NCI-H128 (cell line): Measurements from ENCODE around the gene FKBP15.
"Not testable (repeated sequence)": the region's sequence is repeated elsewhere in the genome, so short reads cannot be mapped to it uniquely, and the experiment has no call there.

Source experiments
- DNase-seq: peaks from one replicate; lab custom pipeline; 2025; ENCODE audit not compliant: unreplicated experiment; lab: John Stamatoyannopoulos, UW

Gene FKBP15

DNA sequence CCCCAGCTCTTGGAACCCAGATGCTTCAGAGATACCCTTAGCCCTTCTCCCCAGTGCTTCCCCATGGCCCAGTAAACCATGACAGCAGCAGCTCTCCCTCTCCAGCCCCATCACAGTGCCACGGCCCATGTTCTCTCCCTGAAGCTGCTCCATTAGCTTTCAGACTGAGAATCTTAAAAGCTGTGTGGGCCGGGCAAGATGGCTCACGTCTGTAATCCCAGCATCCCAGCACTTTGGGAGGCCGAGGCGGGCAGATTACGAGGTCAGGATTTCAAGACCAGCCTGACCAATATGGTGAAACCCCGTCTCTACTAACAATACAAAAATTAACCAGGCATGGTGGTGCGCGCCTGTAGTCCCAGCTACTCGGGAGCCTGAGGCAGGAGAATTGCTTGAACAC is 71.5 kb downstream of the FKBP15 start:
- DNase-seq: not testable (repeated sequence)

- no peak for DNase-seq
Observed at GRCh38 chr9:113148781-113149510, 72.1 kb downstream of the FKBP15 start.

DNA sequence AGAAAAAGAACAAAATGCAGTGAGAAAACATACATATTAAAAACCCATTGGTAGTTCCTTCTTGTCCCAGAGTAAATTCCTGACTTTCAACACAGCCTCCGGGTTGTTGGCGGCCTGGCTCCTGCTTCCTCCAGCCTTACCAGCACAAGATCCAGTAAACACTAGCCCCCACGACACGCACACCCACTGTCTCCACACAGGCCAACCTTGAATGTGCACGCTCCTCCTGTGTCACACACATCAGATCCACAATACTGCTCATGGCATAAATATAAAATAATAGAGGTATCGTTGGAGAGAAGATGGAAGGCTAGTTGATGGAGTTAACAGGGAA is 72.7 kb downstream of the FKBP15 start:
- DNase-seq: no peak

GRCh38 chr9:113143432-113144227 is 77.4 kb downstream of the FKBP15 start:
- DNase-seq: no peak

DNA sequence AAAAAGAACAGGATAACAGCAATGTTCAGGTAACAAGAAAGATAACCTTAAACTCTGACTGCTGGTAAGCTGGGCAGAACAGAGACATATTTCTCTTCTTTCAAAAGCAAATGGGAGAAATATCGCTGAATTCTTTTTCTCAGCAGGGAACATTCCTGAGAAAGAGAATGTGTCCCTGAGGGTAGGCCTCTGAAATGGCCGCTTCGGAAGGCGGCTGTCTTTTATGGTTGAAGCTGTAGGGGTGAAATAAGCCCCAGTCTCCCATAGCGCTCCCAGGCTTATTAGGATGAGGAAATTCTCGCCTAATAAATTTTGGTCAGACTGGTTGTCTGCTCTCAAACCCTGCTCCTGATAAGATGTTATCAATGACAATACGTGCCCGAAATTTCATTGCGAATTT is 80.2 kb downstream of the FKBP15 start:
- DNase-seq: not testable (repeated sequence)

DNA sequence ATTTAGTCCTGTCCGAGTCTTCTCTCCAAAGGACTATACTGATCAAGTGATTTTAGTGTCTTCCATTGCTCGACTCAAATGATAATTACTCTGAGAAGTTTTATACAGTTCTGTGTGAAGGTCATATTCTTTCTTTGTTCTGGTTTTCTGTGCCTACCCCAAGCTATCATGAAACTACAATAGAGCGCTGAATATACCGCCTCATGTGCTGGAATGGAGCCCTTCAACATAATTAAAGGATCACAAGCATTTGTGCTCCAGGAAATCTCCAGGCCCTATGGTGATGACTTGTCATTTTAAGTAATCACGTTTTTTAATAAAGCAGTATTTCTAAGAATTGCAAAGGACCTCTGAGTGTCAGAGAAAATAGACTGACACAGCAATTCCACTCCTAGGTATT is 81.1 kb downstream of the FKBP15 start:
- DNase-seq: no peak

GRCh38 chr9:113139225-113139829 is 81.8 kb downstream of the FKBP15 start:
- DNase-seq: no peak

GRCh38 chr9:113138760-113139159 is 82.3 kb downstream of the FKBP15 start:
- no peak for DNase-seq

DNA sequence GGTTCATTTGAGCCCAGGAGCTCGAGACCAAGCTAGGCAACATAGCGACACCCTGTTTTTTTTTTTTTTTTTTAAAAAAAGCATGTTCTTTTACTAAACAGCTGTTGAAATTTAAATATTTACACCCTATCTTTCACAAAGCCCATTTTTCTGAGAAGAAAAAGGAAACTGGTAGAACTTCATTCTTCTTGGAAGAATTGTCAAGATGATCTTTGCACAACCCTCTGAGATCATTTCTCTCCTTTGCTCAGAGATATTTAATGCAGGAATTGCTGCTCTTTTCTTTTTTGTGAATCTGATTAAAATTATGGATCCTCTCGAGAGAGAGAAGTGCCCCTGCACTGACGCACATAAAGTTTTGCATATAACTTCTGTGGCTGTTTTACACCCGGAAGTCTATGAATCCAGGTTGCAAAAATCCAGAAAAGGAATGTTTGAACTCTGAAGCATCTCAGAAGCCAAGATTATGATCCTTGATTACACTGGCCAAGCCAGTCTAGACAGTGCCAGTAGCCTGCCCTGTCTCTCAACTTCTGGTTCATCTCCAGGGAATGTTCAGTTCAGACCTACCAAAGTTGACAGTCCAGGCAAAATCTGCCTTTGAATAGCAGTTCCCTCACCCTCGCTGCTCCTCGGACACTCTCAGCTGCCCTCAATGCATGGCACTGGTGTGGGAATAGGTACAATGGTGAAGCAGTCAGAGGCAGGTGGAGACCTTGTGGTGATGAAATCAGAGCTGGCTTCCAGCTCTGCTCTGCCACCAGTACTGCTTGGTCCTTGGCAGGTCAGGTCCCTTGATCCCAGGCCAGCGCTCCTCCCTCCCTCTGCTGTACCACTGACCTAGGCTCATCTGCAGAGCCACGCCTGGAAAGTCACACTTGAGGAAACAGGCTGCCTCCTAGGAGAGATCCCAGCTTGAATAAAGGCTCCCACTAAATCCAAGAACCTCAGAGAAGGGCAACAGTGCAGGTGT is 83.6 kb downstream of the FKBP15 start:
- DNase-seq: no peak

- DNase-seq: no peak
Observed at GRCh38 chr9:113131689-113132151, 89.4 kb downstream of the FKBP15 start.

DNA sequence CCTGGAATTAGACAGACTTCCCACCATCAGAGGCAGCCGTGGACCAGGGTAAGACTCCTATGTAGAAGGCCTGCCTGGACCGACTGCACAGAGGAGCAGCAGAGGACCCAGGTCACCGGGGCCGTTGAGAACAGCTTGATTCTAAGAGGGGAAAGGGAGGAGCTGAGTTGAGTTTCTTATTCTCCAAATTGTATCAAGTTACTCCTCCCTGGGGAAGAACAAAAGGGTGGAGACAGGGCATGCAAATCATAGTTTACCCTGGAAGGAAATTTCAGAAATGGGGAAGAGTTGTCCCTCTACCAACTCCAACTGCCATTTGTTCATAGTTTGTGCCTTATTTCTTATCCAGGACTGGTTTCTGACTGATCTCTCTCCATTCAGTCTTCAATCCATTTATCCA is 91.2 kb downstream of the FKBP15 start:
- no peak for DNase-seq

- no peak for DNase-seq
Observed at GRCh38 chr9:113129466-113129865, 91.6 kb downstream of the FKBP15 start.

GRCh38 chr9:113125386-113126035 is 95.6 kb downstream of the FKBP15 start:
- DNase-seq: no peak

- DNase-seq: not testable (repeated sequence)
Observed at GRCh38 chr9:113118829-113119228, 102.2 kb downstream of the FKBP15 start.
